ENCODE measurements around the gene GPM6B.
A peak's percentile ranks its signal among the peaks of the same experiment; 100 is the strongest.

The GPM6B gene

DNA sequence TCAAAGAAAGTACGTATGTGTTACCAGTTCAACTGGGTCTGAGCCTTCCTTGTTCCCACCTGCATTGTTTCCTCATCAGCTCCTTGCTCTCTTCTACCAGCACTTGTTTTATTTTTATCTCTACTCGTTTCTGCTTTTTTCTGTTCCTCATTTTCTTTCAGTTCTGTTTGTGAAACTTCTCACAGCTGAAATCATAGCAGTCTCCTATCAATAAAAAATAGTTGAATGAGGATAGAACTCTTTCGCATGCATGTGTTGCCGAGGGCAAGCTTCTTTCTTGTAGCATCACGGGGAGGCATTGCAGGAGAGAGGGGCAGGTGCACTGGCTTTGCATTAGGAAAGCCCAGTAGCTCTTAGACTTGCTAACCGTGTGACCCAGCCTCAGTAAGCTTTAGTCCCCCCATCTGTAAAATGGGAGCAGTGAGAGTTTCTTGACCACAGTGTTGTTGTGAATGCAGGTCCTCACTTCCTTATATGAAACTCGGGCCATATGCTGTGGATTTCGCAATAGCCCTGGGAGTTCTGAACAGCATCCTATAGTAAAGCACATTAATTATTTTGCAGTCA lies 57.7 kb downstream of the GPM6B start:
- TF ChIP-seq SPI1 (IDR thresholded peaks at IDR 0.05; ENCODE audit: low read depth, low read length) (peak; percentile 93), TAF1 (IDR thresholded peaks at IDR 0.05; ENCODE audit: low read depth, low read length) (no peak)
- DNase-seq (ENCODE audit: insufficient read length, low spot score) = no peak
- FAIRE-seq = peak; percentile 96

- no peak for DNase-seq (ENCODE audit: insufficient read length, low spot score)
- no peak for FAIRE-seq
- no peak for TF ChIP-seq TAF1 (IDR thresholded peaks at IDR 0.05; ENCODE audit: low read depth, low read length)
- no peak for TF ChIP-seq POLR2AphosphoS5 (IDR thresholded peaks at IDR 0.05; ENCODE audit: low read depth, low read length)
These were observed 60.5 kb downstream of the GPM6B start for GRCh38 chrX:13756381-13756780.

GRCh38 chrX:13755254-13755653 lies 61.6 kb downstream of the GPM6B start:
- TF ChIP-seq TAF1 (IDR thresholded peaks at IDR 0.05; ENCODE audit: low read depth, low read length) (no peak), POLR2AphosphoS5 (IDR thresholded peaks at IDR 0.05; ENCODE audit: low read depth, low read length) (no peak), SPI1 (IDR thresholded peaks at IDR 0.05; ENCODE audit: low read depth, low read length) (no peak), POU2F2 (IDR thresholded peaks at IDR 0.05; ENCODE audit: low read depth, low read length) (no peak), POLR2A (IDR thresholded peaks at IDR 0.05; ENCODE audit: low read depth, low read length) (no peak), PAX5 (IDR thresholded peaks at IDR 0.05; ENCODE audit: insufficient read depth, low read length, severe bottlenecking) (no peak)
- DNase-seq (ENCODE audit: insufficient read length, low spot score) (no peak), FAIRE-seq (no peak)

DNA sequence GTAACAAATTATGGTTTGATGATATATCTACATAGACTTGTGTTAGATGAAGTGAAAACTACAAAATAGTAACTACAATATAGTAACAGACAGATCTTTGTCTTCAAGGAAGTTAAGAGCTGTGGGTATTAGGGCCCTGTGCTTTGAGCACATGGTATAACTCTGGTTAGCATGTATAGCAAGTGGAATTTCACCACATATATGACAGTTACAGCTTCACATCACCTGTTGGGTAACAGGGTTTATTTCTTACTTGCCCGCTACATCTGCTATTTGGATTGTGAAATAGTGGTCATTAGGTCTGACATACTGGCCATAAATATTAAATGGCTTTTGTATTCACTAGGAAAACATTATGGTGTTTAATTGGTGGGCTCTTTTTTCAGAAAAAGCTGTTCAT lies 62.1 kb downstream of the GPM6B start:
- FAIRE-seq = peak; percentile 35
- no peak for DNase-seq (ENCODE audit: insufficient read length, low spot score)
- TF ChIP-seq SPI1 (IDR thresholded peaks at IDR 0.05; ENCODE audit: low read depth, low read length) = no peak
- no peak for TF ChIP-seq POLR2AphosphoS5 (IDR thresholded peaks at IDR 0.05; ENCODE audit: low read depth, low read length)
- TF ChIP-seq POLR2A (IDR thresholded peaks at IDR 0.05; ENCODE audit: low read depth, low read length) = no peak
- no peak for TF ChIP-seq TAF1 (IDR thresholded peaks at IDR 0.05; ENCODE audit: low read depth, low read length)
- no peak for TF ChIP-seq PAX5 (IDR thresholded peaks at IDR 0.05; ENCODE audit: insufficient read depth, low read length, severe bottlenecking)
- TF ChIP-seq POU2F2 (IDR thresholded peaks at IDR 0.05; ENCODE audit: low read depth, low read length) = no peak

- DNase-seq (ENCODE audit: insufficient read length, low spot score) (no peak), FAIRE-seq (peak; percentile 98)
- TF ChIP-seq TAF1 (IDR thresholded peaks at IDR 0.05; ENCODE audit: low read depth, low read length) (no peak), SPI1 (IDR thresholded peaks at IDR 0.05; ENCODE audit: low read depth, low read length) (peak; percentile 96)
These were observed 64.2 kb downstream of the GPM6B start for GRCh38 chrX:13752646-13753045.

DNA sequence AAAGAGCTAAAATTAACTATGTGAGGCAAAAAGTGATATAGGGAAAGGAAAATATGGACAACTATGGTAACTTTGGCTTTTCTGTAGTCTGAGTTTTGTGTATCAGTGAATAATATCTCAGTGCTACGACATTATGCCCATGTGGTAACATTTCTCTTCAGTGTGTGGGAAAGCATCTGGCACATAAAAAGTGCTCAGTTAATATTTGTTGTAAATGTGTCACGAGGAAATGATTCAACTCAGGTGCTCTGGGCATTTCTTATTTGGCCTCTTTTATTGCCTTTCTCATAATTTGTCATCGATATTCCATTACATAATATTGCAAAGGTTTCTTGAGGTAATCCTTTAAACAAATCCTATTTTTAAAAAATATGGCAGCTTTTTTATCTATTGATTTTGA lies 64.8 kb downstream of the GPM6B start:
- peak; percentile 85 for FAIRE-seq
- DNase-seq (ENCODE audit: insufficient read length, low spot score) = no peak
- TF ChIP-seq POU2F2 (IDR thresholded peaks at IDR 0.05; ENCODE audit: low read depth, low read length) = no peak
- no peak for TF ChIP-seq POLR2A (IDR thresholded peaks at IDR 0.05; ENCODE audit: low read depth, low read length)
- TF ChIP-seq TAF1 (IDR thresholded peaks at IDR 0.05; ENCODE audit: low read depth, low read length) = no peak
- TF ChIP-seq SPI1 (IDR thresholded peaks at IDR 0.05; ENCODE audit: low read depth, low read length) = no peak
- no peak for TF ChIP-seq POLR2AphosphoS5 (IDR thresholded peaks at IDR 0.05; ENCODE audit: low read depth, low read length)
- TF ChIP-seq PAX5 (IDR thresholded peaks at IDR 0.05; ENCODE audit: insufficient read depth, low read length, severe bottlenecking) = no peak

DNA sequence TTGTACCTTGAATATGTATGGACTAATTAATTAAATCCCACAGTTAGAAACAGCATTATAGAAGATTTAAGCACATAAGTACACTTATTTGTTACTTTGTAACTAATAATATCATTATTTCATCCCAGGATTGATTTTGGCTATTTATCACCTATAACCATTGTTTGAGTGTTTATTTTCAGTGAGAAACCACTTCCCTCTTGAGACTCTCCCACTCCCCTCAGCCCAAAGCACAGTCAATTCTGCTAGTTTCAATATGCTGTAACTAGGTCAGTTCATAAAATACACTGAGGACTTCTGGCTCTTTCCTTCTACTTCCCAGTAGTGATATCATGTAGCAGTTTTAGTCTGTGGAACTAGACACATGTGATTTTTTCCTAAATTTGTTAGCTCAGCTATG lies 66.1 kb downstream of the GPM6B start:
- TF ChIP-seq PAX5 (IDR thresholded peaks at IDR 0.05; ENCODE audit: insufficient read depth, low read length, severe bottlenecking) (no peak), SPI1 (IDR thresholded peaks at IDR 0.05; ENCODE audit: low read depth, low read length) (peak; percentile 81)
- DNase-seq (ENCODE audit: insufficient read length, low spot score) (no peak), FAIRE-seq (peak; percentile 71)

- FAIRE-seq (peak; percentile 52), DNase-seq (ENCODE audit: insufficient read length, low spot score) (no peak)
- no peak for TF ChIP-seq POU2F2 (IDR thresholded peaks at IDR 0.05; ENCODE audit: low read depth, low read length)
- no peak for TF ChIP-seq TAF1 (IDR thresholded peaks at IDR 0.05; ENCODE audit: low read depth, low read length)
- no peak for TF ChIP-seq PAX5 (IDR thresholded peaks at IDR 0.05; ENCODE audit: insufficient read depth, low read length, severe bottlenecking)
- TF ChIP-seq SPI1 (IDR thresholded peaks at IDR 0.05; ENCODE audit: low read depth, low read length) = no peak
- no peak for TF ChIP-seq POLR2AphosphoS5 (IDR thresholded peaks at IDR 0.05; ENCODE audit: low read depth, low read length)
- TF ChIP-seq POLR2A (IDR thresholded peaks at IDR 0.05; ENCODE audit: low read depth, low read length) = no peak
These were observed 66.7 kb downstream of the GPM6B start for GRCh38 chrX:13750204-13750603.

DNA sequence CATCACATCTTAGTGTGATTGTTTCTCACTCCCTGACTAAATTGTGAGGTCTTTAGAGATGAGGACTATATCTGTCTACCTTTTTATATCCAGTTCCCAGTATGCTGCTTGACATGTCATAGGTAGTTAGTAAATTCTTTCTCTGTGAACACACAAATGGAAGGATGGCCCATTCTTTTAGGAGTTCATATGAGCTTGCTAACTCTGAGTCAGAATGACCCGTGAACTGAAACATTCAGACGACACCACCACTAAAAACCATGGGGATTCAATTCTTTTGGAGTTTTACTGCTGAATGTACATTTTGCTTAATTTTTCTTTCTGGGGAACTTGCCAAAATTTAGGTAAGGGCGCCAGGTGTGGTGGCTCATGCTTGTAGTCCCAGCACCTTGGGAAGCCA lies 68.4 kb downstream of the GPM6B start:
- FAIRE-seq (no peak), DNase-seq (ENCODE audit: insufficient read length, low spot score) (no peak)
- TF ChIP-seq POU2F2 (IDR thresholded peaks at IDR 0.05; ENCODE audit: low read depth, low read length) = no peak
- no peak for TF ChIP-seq POLR2AphosphoS5 (IDR thresholded peaks at IDR 0.05; ENCODE audit: low read depth, low read length)
- no peak for TF ChIP-seq PAX5 (IDR thresholded peaks at IDR 0.05; ENCODE audit: insufficient read depth, low read length, severe bottlenecking)
- TF ChIP-seq SPI1 (IDR thresholded peaks at IDR 0.05; ENCODE audit: low read depth, low read length) = no peak
- TF ChIP-seq POLR2A (IDR thresholded peaks at IDR 0.05; ENCODE audit: low read depth, low read length) = no peak
- TF ChIP-seq TAF1 (IDR thresholded peaks at IDR 0.05; ENCODE audit: low read depth, low read length) = no peak

- TF ChIP-seq TAF1 (IDR thresholded peaks at IDR 0.05; ENCODE audit: low read depth, low read length) = no peak
- no peak for TF ChIP-seq POLR2A (IDR thresholded peaks at IDR 0.05; ENCODE audit: low read depth, low read length)
- TF ChIP-seq POU2F2 (IDR thresholded peaks at IDR 0.05; ENCODE audit: low read depth, low read length) = no peak
- DNase-seq (ENCODE audit: insufficient read length, low spot score) (no peak), FAIRE-seq (no peak)
These were observed 69.1 kb downstream of the GPM6B start for GRCh38 chrX:13747836-13748235.
